ENCODE data around the gene TTLL5.

TTLL5 gene

DNA sequence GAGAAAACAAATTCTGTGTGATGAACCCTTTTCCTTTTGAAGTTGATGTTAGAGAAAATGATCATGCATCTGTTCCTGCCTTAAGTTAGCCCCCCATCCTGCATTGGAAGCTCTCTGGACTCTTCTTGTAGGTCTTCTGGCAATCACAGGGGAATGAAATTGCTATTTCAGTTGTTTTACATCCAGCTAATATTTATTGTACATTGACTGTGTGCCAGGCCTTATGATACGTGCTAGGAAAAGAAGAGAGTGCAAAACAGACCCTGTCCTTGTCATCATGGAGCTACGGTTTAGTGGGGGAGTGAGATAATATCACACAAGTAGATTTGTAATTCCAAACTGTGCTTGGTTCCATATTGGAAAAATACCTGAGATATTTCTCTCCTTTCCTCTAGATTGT lies 202.2 kb downstream of the TTLL5 start:
- FAIRE-seq = no peak
- no peak for TF ChIP-seq POLR2A (IDR thresholded peaks at IDR 0.05; ENCODE audit: low read depth, low read length)
- no peak for DNase-seq (ENCODE audit: insufficient read length, low spot score)

DNA sequence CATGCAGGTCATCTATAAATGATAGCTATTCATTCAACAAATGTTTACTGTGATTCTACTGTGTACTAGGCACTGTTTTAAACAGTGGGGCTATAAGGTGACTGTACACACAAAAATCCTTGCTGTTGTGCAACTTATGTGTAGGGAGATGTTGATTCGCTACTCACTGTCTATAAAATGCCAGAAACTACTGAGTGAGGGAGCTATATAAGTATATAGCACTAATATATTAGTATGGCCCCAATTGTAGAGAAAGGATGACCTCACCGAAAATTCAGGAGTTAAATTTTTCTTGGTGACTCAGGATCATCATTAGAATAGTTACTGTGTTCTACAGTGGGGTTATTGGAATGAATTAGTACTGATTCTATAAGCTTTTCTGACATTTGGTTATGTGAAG lies 203.3 kb downstream of the TTLL5 start:
- no peak for TF ChIP-seq POLR2A (IDR thresholded peaks at IDR 0.05; ENCODE audit: low read depth, low read length)
- FAIRE-seq = peak; percentile 84
- DNase-seq (ENCODE audit: insufficient read length, low spot score) = no peak

DNA sequence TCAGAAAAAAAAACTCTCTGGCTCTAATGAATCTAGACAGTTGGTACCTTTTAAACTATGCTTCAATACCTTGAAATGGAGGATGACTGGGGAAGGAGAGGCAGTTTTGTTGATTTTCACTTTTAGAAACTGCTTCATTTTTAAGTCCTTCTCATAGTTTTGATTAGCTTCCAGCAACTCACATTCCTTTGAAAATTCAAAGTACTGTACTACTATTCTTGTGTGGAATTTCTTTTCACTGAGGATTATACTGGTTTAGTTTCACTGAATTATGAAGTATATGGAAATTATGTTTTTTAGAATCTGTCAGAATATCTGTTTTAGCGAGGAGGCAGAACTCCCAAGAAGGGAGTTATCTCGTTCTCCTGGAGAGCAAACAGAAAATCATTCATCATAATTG lies 204.5 kb downstream of the TTLL5 start:
- no peak for TF ChIP-seq POLR2A (IDR thresholded peaks at IDR 0.05; ENCODE audit: low read depth, low read length)
- DNase-seq (ENCODE audit: insufficient read length, low spot score) (no peak), FAIRE-seq (no peak)

DNA sequence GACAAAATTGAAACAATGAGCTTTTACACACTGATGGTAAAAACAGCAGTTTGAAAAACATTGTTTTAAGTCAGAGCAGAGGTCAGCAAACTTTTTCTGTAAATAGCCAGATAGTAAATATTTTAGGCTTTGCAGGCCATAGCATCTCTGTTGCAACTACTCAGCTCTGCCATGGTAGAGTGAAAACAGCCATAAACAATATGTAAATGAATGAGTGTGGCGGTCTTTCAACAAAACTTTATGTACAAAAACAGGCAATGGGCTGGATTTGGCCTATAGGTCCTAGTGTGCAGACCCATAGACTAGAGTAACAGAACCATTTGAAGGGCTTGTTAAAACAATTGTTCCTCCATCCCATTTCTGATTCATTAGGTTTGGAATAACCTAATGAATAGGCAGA lies 205.9 kb downstream of the TTLL5 start:
- DNase-seq (ENCODE audit: insufficient read length, low spot score) (no peak), FAIRE-seq (peak; percentile 11)
- no peak for TF ChIP-seq POLR2A (IDR thresholded peaks at IDR 0.05; ENCODE audit: low read depth, low read length)

DNA sequence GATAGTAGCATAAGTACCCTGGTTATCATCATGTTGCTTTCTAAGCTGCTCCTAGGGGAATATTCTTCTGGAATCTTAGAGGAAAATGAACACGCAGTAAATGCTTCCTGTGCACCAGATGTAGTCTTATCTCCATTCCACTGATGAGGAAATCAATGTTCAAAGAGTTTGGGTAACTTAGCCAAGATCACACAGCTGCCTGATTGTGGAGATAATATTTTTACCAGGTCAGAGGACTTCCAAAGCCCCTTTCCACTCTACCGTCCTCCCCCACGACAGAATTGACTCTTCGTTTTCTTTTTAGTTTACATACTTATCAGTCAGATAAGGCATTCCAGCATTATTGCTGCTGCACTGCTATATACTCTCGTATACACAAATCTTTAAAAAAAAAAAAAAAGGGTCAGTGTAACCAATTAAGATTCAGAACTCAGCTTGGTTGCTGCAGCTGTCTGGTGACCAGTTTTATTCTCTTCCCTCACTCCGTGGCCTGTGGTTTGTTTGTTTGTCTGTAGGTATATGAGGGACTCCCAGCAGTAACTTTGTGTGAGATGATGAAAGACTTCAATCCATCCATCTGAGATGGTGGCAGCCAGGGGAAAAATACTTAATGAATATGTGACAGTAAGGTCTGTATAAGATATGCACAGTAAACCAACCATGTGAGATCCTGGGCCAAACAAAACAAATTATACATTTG lies 210.3 kb downstream of the TTLL5 start:
- no peak for TF ChIP-seq POLR2A (IDR thresholded peaks at IDR 0.05; ENCODE audit: low read depth, low read length)
- DNase-seq (ENCODE audit: insufficient read length, low spot score) (no peak), FAIRE-seq (no peak)

DNA sequence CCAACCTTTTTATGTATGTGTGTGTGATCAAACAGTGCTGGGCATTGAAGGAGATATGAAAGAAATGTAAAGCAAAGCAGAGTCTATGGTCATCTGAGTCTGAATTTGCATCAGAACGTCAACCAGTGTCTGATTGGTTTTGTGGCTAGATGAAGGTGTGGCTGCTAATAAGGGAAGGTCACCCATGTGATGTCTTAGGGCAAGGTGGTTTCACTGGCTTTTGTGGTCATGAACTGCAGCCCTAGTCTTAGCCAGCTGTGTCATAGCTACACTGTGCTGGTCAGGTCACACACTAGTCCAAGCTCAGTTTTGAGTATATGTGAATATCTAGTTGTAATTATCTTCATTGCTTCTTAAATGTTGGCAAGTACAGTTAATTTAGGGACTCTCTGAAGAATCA lies 214.9 kb downstream of the TTLL5 start:
- FAIRE-seq (peak; percentile 6), DNase-seq (ENCODE audit: insufficient read length, low spot score) (no peak)
- no peak for TF ChIP-seq POLR2A (IDR thresholded peaks at IDR 0.05; ENCODE audit: low read depth, low read length)

DNA sequence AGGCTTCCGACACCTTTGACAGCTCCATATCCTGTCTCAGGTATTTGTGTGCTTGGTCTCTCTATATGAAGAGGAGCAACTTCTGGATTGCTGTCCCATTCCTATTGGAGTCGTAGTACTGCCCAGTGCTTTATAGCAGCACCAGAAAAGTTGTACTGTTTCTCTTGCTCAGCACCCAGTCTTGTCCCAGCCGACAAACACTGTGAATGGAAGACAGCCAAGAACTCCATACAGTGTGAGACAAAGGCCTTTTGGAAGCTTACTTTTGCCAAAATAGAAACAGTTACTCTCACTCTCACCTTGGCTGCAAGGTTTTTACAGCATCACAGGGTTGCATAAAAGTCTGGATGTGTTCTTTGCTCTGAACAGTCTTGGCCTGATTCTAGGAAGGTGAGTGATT lies 215.5 kb downstream of the TTLL5 start:
- no peak for TF ChIP-seq POLR2A (IDR thresholded peaks at IDR 0.05; ENCODE audit: low read depth, low read length)
- FAIRE-seq = no peak

DNA sequence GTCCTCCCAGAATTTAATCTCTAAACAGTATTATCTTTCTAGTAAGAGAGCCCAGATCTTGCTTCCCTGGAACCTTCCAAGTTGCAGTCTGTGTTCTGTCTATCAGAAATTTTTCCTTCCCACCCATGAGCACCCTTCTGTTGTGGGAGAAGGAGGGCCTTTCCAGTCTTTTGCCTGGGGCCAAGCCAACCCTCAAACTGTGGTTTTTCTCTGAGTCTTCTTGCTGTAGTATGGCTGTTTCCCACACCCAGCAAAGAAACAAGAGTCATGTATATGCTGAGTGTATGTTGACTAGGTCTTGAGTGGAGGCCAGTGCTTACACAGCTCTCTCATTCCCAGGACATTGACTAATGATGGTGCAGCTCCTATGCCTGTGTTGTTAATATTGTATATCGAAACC lies 216.2 kb downstream of the TTLL5 start:
- FAIRE-seq = peak; percentile 97
- DNase-seq (ENCODE audit: insufficient read length, low spot score) = no peak
- TF ChIP-seq POLR2A (IDR thresholded peaks at IDR 0.05; ENCODE audit: low read depth, low read length) = no peak

More for the DNA sequence above, 215.5 kb downstream of the TTLL5 start:
- DNase-seq (ENCODE audit: insufficient read length, low spot score) = no peak

DNA sequence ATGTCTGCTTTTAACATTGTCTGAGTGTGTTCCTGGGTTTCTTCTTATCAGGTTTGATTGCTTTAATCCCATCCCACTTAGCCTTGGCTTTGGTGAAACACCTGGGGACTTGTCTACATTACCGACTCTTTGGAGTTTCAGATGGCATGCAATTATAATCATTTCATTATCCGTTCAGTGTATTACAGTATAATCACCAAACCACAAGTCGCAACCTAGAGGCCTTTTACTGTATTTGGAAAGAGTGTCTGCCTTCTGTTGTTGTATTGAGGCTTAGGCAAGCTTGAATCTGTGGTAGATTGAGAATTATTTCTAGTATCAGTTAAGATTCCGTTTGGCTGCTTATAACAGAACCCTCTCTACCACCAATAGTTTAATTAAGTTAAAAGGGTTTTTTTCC lies 216.8 kb downstream of the TTLL5 start:
- no peak for TF ChIP-seq POLR2A (IDR thresholded peaks at IDR 0.05; ENCODE audit: low read depth, low read length)
- DNase-seq (ENCODE audit: insufficient read length, low spot score) = no peak
- no peak for FAIRE-seq

DNA sequence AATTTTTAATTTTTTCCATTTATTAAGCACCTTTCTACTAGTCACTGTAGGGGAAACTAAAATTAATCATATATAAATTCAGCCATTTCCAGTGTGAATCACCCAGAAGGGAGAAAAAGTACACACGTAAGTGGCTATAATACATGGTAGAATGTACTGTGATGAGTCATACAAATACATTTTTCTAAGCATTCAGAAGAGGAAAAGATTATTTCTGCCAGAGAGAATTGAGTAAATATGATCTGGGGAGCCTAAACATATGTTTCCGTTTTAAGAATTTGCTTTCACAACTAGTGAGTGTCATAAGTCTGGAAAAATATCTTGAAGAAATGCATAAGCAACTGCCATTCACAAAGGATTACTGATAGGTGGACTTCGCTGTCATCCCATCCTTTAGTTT lies 218.0 kb downstream of the TTLL5 start:
- DNase-seq (ENCODE audit: insufficient read length, low spot score) (no peak), FAIRE-seq (no peak)
- no peak for TF ChIP-seq POLR2A (IDR thresholded peaks at IDR 0.05; ENCODE audit: low read depth, low read length)

DNA sequence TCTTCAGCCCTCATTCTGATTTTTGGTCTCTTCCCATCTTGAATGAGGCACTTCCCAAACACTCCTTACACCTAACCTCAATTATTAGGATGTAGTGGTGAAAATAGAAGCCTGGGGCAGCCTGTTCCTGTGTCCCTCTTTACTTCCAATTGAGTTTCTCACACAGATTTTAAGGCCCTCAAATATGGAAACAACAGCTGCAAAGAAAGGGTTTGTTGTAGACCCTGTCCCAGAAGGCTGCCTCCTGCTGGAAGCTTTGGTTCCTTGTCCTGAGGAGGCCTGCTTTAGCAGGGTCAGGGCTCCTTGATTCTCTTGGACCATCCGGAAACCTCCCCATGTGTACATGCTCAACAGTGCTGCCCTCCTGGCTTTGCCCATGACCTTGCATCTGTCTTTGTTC lies 219.5 kb downstream of the TTLL5 start:
- no peak for DNase-seq (ENCODE audit: insufficient read length, low spot score)
- no peak for FAIRE-seq
- no peak for TF ChIP-seq POLR2A (IDR thresholded peaks at IDR 0.05; ENCODE audit: low read depth, low read length)

DNA sequence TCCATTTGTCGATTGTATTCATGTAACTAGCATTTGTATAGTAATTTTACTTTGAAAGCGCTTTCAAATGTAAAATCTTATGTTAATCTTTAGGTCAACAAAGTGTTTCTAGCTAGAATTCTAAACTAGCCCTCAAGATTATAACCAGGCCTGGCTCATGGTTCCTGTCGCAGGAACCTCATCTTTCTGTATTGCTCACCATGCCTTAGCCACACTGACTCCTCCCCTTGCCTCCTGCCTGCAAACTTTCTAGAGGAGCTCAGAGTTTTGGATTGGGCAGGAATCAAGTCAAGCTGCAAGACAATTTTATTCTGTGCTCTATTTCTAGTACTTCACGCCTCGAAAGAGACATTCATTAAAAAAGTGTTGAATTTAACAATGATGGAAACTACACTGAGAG lies 220.9 kb downstream of the TTLL5 start:
- no peak for TF ChIP-seq POLR2A (IDR thresholded peaks at IDR 0.05; ENCODE audit: low read depth, low read length)
- no peak for DNase-seq (ENCODE audit: insufficient read length, low spot score)
- no peak for FAIRE-seq

DNA sequence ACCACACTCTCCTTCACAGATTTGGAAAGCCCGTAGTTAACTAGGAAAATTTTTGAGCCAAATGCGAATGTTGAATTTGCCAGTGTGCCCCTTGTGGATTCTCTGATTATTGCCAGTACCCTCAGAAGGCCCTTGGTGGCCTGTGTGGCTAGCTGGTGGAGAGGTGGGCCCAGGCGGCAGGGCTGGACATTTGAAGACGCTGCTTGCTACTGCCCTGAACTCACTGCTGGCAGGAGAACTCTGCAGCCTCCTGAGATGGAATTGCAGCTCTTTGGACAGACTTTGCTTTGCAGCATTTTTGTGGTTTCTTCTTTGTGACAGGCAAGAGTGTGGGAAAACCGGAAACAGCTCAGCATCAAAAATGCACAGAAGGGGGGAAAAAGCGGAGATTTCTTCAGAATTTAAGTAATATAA lies 223.2 kb downstream of the TTLL5 start:
- FAIRE-seq (no peak), DNase-seq (ENCODE audit: insufficient read length, low spot score) (no peak)
- no peak for TF ChIP-seq POLR2A (IDR thresholded peaks at IDR 0.05; ENCODE audit: low read depth, low read length)

DNA sequence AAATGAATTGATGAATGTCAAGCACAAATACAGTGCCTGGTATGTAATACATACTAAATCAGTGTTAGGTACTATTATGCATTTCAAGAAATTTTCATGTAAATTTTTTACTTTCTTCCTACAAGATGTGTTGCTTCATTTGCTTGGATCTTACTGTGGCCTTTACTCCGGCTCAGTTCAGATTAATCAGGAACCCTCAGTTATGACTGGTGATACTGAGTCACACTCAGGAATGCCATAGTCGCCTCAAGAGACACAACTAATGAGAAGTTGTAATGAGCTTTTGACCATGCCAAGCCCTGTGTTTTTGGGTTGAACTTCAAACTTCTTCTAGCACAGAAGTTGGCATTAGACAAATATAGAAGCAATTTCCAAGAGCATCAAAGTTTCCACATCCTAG lies 224.8 kb downstream of the TTLL5 start:
- DNase-seq (ENCODE audit: insufficient read length, low spot score) = no peak
- TF ChIP-seq POLR2A (IDR thresholded peaks at IDR 0.05; ENCODE audit: low read depth, low read length) = no peak
- FAIRE-seq = no peak

DNA sequence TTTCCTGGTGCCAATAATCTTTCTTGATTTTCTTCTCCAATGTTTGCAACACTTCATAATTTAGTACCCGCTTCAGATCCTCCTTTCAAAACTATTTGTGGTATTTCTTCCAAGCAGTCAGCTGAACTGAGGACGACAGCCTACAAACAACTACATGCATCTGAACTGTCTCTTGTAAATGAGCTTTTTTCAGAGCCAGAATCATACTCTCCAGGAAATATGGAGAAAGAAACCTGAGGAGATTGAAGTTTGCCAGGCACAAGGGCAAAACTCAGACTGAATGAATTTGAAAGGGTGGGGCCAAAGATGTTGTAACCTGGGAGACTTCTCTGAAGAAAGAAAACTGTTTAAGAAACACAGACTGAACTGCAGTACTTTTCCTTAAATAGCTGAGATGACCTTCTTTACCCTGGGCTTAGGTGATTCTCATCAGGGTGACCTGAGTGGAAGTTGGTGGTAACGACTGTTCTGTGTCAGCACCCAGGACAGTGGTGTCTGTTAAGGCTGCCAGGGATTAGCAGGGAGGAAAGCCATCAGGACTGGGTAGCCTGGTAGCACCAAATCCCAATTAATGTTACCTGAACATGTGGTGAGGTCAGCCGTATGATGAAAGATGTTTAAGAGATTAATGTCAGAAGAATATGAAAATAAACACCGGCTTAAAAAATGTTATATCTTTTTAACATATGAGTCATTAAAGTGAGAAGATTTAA lies 225.7 kb downstream of the TTLL5 start:
- no peak for DNase-seq (ENCODE audit: insufficient read length, low spot score)
- FAIRE-seq = no peak
- no peak for TF ChIP-seq POLR2A (IDR thresholded peaks at IDR 0.05; ENCODE audit: low read depth, low read length)

All from H54 (cell line).